Measurements from ENCODE around the gene GNL3. TPM values are rescaled to one million over a fixed set of nuclear protein-coding genes. Genes with fewer than 3 reads are reported as not detected.
A peak's percentile ranks its signal among the peaks of the same experiment; 100 is the strongest.

Gene GNL3
- total RNA-seq, 1 donor from 2014 or later, result 26.8 TPM

DNA sequence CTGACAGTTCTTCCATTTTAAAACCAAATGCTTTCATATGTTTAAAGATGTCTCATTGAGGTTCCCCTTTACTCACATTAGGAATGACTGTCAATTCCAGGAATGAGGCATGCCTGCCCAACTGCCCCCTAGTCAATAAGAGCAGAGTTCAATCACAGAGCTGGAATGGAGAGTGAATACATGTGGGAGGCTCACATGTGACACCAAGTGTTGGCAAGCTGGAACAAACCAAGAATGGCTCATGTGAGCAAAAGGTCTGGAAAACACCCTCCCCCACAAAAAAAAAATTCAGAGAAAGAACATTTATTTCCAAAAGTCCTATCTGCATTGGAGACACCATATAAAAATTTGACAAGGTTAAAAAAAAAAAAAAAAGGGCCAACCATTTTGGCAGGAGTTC, 3.8 kb upstream of the GNL3 start:
- no peaks in the 10 kb centered on the region for H3K27me3 ChIP-seq (ENCODE audit: low read depth)
- no peaks in the 10 kb centered on the region for H3K9me3 ChIP-seq (replicated peaks)
- peaks cover 77% of the 10 kb centered on the region for H3K4me1 ChIP-seq
- peaks cover 40% of the 10 kb centered on the region for H3K36me3 ChIP-seq
- intact Hi-C loops (cut with micrococcal nuclease), result no loop called here
- H3K27ac ChIP-seq (replicated peaks), result peak overlapping the region; percentile 99
- TF ChIP-seq CTCF (IDR thresholded peaks at IDR 0.05; ENCODE audit: borderline replicate concordance), result no peak
- no peak for DNase-seq
- H3K4me3 ChIP-seq, result no peak overlapping the region

DNA sequence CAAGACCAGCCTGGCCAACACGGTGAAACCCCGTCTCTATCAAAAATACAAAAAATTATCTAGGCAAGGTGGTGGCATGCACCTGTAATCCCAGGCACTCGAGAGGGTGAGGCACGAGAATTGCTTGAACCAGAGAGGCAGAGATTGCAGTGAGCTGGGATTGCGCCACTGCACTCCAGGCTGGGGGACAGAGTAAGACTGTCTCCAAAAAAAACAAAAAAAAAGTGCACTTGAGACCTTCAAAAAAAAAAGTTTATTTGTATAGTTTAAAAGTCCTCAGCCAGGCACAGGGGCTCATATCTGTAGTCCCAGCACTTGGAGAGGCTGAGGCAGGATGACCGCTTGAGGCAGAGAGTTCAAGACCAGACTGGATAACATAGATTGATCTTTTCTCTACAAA, 2.2 kb upstream of the GNL3 start:
- Histone ChIP-seq H3K4me1 (peaks cover 87% of the 10 kb centered on the region), H3K27ac (replicated peaks) (peak overlapping the region; percentile 99)
- intact Hi-C loops (cut with micrococcal nuclease), result no loop called here

GRCh38 chr3:52684184-52684583, 1.6 kb upstream of the GNL3 start:
- TF ChIP-seq CTCF (IDR thresholded peaks at IDR 0.05; ENCODE audit: borderline replicate concordance), result no peak
- Histone ChIP-seq H3K36me3 (peaks cover 40% of the 10 kb centered on the region), H3K27me3 (ENCODE audit: low read depth) (no peaks in the 10 kb centered on the region), H3K27ac (replicated peaks) (peak overlapping the region; percentile 99), H3K4me3 (peak overlapping the region; percentile 90), H3K9me3 (replicated peaks) (no peaks in the 10 kb centered on the region), H3K4me1 (peaks cover 84% of the 10 kb centered on the region)
- DNase-seq, result no peak
- intact Hi-C loops (cut with micrococcal nuclease), result no loop called here

More for the DNA sequence above, 2.2 kb upstream of the GNL3 start:
- Histone ChIP-seq H3K9me3 (replicated peaks) (no peaks in the 10 kb centered on the region), H3K36me3 (peaks cover 40% of the 10 kb centered on the region), H3K4me3 (no peak overlapping the region), H3K27me3 (ENCODE audit: low read depth) (no peaks in the 10 kb centered on the region)
- DNase-seq, result no peak
- TF ChIP-seq CTCF (IDR thresholded peaks at IDR 0.05; ENCODE audit: borderline replicate concordance), result no peak

DNA sequence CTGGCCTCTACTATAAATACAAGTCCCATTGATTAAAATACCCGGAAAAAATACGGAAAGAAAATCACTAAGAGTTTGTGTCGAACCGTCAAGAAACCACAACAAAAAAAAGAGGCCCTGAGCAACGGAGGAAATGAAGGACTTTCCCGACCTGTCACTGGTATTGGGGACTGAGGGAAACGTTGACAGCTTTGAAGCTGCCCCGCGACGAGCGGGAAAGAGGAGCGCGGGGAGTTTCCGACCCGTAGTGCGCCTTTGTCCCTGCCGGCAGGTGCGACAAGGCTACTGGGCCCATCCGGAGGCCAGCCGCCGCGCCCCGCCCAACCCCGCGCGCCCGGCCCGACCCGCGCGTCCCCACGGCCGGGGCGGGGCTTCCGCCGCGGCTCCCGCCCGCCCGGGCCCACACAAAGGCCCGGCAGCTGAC, 535 bp upstream of the GNL3 start:
- H3K4me3 ChIP-seq, result peak overlapping the region; percentile 90
- H3K36me3 ChIP-seq, result peaks cover 42% of the 10 kb centered on the region
- intact Hi-C loops (cut with micrococcal nuclease), result no loop called here
- no peaks in the 10 kb centered on the region for H3K9me3 ChIP-seq (replicated peaks)
- H3K4me1 ChIP-seq, result peaks cover 73% of the 10 kb centered on the region
- no peaks in the 10 kb centered on the region for H3K27me3 ChIP-seq (ENCODE audit: low read depth)
- no peak for TF ChIP-seq CTCF (IDR thresholded peaks at IDR 0.05; ENCODE audit: borderline replicate concordance)
- H3K27ac ChIP-seq (replicated peaks), result peak overlapping the region; percentile 99
- DNase-seq, result peak; percentile 82

GRCh38 chr3:52688266-52688665, 2.4 kb downstream of the GNL3 start:
- H3K4me3 ChIP-seq, result no peak overlapping the region
- H3K9me3 ChIP-seq (replicated peaks), result no peaks in the 10 kb centered on the region
- TF ChIP-seq CTCF (IDR thresholded peaks at IDR 0.05; ENCODE audit: borderline replicate concordance), result no peak
- H3K27me3 ChIP-seq (ENCODE audit: low read depth), result no peaks in the 10 kb centered on the region
- H3K4me1 ChIP-seq, result peaks cover 43% of the 10 kb centered on the region
- H3K36me3 ChIP-seq, result peaks cover 65% of the 10 kb centered on the region
- intact Hi-C loops (cut with micrococcal nuclease), result no loop called here
- no peak for DNase-seq
- no peak overlapping the region for H3K27ac ChIP-seq (replicated peaks)

- Histone ChIP-seq H3K27me3 (ENCODE audit: low read depth) (no peaks in the 10 kb centered on the region), H3K36me3 (peaks cover 72% of the 10 kb centered on the region), H3K4me1 (peaks cover 34% of the 10 kb centered on the region), H3K9me3 (replicated peaks) (no peaks in the 10 kb centered on the region), H3K27ac (replicated peaks) (no peak overlapping the region), H3K4me3 (no peak overlapping the region)
- no peak for TF ChIP-seq CTCF (IDR thresholded peaks at IDR 0.05; ENCODE audit: borderline replicate concordance)
- intact Hi-C loops (cut with micrococcal nuclease), result no loop called here
- DNase-seq, result no peak
These were observed 3.3 kb downstream of the GNL3 start for GRCh38 chr3:52689151-52689550.

All from left ventricle myocardium inferior (tissue), 1 donor.